CD4-positive, alpha-beta T cell treated with Interleukin-6 for 4 hours (primary cell): ENCODE data around the gene SERP2.

ENCODE experiments used
- DNase-seq: peaks from one replicate; pipeline ENCODE4 v3.0.0-alpha.2; 2020; ENCODE audit warnings: mixed read lengths

The SERP2 gene

GRCh38 chr13:44389060-44389666 is 15.5 kb downstream of the SERP2 start:
- no peak for DNase-seq

GRCh38 chr13:44389876-44390275 is 16.3 kb downstream of the SERP2 start:
- no peak for DNase-seq

GRCh38 chr13:44393391-44393790 is 19.8 kb downstream of the SERP2 start:
- no peak for DNase-seq

GRCh38 chr13:44394658-44395057 is 21.0 kb downstream of the SERP2 start:
- no peak for DNase-seq

GRCh38 chr13:44395976-44396694 is 22.5 kb downstream of the SERP2 start:
- no peak for DNase-seq

- DNase-seq: no peak
Measured at GRCh38 chr13:44396701-44397580, 23.3 kb downstream of the SERP2 start.

- no peak for DNase-seq
Measured at GRCh38 chr13:44397766-44398223, 24.2 kb downstream of the SERP2 start.

- DNase-seq: no peak
Measured at GRCh38 chr13:44398606-44399005, 25.0 kb downstream of the SERP2 start.

GRCh38 chr13:44399074-44399473 is 25.4 kb downstream of the SERP2 start:
- DNase-seq: no peak

- DNase-seq: no peak
Measured at GRCh38 chr13:44400736-44401135, 27.1 kb downstream of the SERP2 start.

GRCh38 chr13:44401577-44401976 is 28.0 kb downstream of the SERP2 start:
- DNase-seq: no peak

- no peak for DNase-seq
Measured at GRCh38 chr13:44402899-44403445, 29.3 kb downstream of the SERP2 start.

GRCh38 chr13:44403461-44404056 is 29.9 kb downstream of the SERP2 start:
- DNase-seq: no peak

GRCh38 chr13:44404261-44405132 is 30.9 kb downstream of the SERP2 start:
- no peak for DNase-seq

- DNase-seq: no peak
Measured at GRCh38 chr13:44406617-44407016, 33.0 kb downstream of the SERP2 start.

- no peak for DNase-seq
Measured at GRCh38 chr13:44407379-44407778, 33.8 kb downstream of the SERP2 start.

GRCh38 chr13:44407891-44408290 is 34.3 kb downstream of the SERP2 start:
- no peak for DNase-seq

- DNase-seq: no peak
Measured at GRCh38 chr13:44409595-44409994, 36.0 kb downstream of the SERP2 start.

GRCh38 chr13:44410328-44410859 is 36.8 kb downstream of the SERP2 start:
- no peak for DNase-seq

- no peak for DNase-seq
Measured at GRCh38 chr13:44411841-44412240, 38.2 kb downstream of the SERP2 start.

GRCh38 chr13:44412346-44412935 is 38.8 kb downstream of the SERP2 start:
- DNase-seq: no peak
